GM12878 (cell line): Measurements from ENCODE around the gene TRIM38. TPM values are rescaled to one million over a fixed set of nuclear protein-coding genes. Genes with fewer than 3 reads are reported as not detected.
"Not testable (repeated sequence)": the region's sequence is repeated elsewhere in the genome, so short reads cannot be mapped to it uniquely, and the experiment has no call there.

Source experiments
- ATAC-seq: fragments of 200-7000 bp; cut with Tn5 transposase; 3 replicates; pipeline ENCODE4 v1.9.1; 2020; ENCODE audit warnings: mild to moderate bottlenecking, moderate library complexity
- BruUV-seq: library from RNA; stranded (reverse); fragments of 400-500 nt; replicated peaks from 2 replicates; lab custom pipeline; 2021; lab: Mats Ljungman, UMichigan
- CTCF ChIA-PET: fragments of 300-600 bp; sonication (Branson Sonifier 250); formaldehyde crosslinking; extraction: SDS; loops from one replicate; lab custom pipeline; 2021; ENCODE audit warnings: inconsistent platforms; lab: Yijun Ruan, JAX
- POLR2A ChIA-PET: fragments of 350-600 bp; formaldehyde crosslinking; extraction: SDS; loops from one replicate; lab custom pipeline; 2021; ENCODE audit warnings: inconsistent platforms; lab: Charles Lee
- RAD21 ChIA-PET: fragments of 300-600 bp; sonication (Branson Sonifier 250); formaldehyde crosslinking; loops from one replicate; lab custom pipeline; 2023; ENCODE audit warnings: antibody characterized with exemption; ENCODE audit not compliant: unreplicated experiment; lab: Charles Lee
- SMC1A ChIA-PET: fragments of 300-600 bp; sonication (Branson Sonifier 250); formaldehyde crosslinking; loops from one replicate; lab custom pipeline; 2023; ENCODE audit not compliant: unreplicated experiment, uncharacterized antibody; lab: Charles Lee
- DNase-seq: peaks from one replicate; pipeline ENCODE4 v3.0.0-alpha.2; 2011; ENCODE audit warnings: low read depth, low spot score
- FAIRE-seq: peaks from 3 replicates; lab custom pipeline; 2011; peaks lifted over from hg19 to GRCh38; lab: Jason Lieb, UNC
- H2AFZ ChIP-seq: 2 replicates; pipeline ENCODE4 v1.6.0; 2011; ENCODE audit warnings: low read depth, low read length, control low read depth; ENCODE audit not compliant: control insufficient read depth
- H3K27ac ChIP-seq: 2 replicates; pipeline ENCODE4 v1.5.1; 2011; ENCODE audit warnings: control low read depth; ENCODE audit not compliant: control insufficient read depth, insufficient read depth
- H3K27me3 ChIP-seq, 2 experiments: replicated peaks in 1 of 2; 2 replicates each; pipeline versions ENCODE4 v1.6.0 to v1.6.1; 2011; ENCODE audit warnings: low read length in 1 of 2; ENCODE audit not compliant: control insufficient read depth in 2 of 2, insufficient read depth in 2 of 2
- H3K36me3 ChIP-seq, 2 experiments: 2 replicates each; pipeline ENCODE4 v1.5.1; 2011; ENCODE audit warnings: low read length in 1 of 2; ENCODE audit not compliant: control insufficient read depth in 2 of 2, insufficient read depth in 2 of 2
- H3K4me1 ChIP-seq: 2 replicates; pipeline ENCODE4 v1.6.1; 2011; ENCODE audit warnings: mild to moderate bottlenecking, low read length, moderate library complexity, mixed read lengths; ENCODE audit not compliant: control insufficient read depth, insufficient read depth
- H3K4me2 ChIP-seq: 2 replicates; pipeline ENCODE4 v1.6.0; 2011; ENCODE audit warnings: control low read depth; ENCODE audit not compliant: control insufficient read depth, insufficient read depth
- H3K4me3 ChIP-seq: fragments of 200-600 bp; sonication (generic); 2 replicates; pipeline ENCODE4 v1.5.1; 2016
- H3K79me2 ChIP-seq: 2 replicates; pipeline ENCODE4 v1.6.0; 2011; ENCODE audit warnings: low read length; ENCODE audit not compliant: control insufficient read depth, insufficient read depth
- H3K9ac ChIP-seq: 2 replicates; pipeline ENCODE4 v1.8.0; 2011; ENCODE audit warnings: low read length, control low read depth, mixed read lengths; ENCODE audit not compliant: control insufficient read depth, insufficient read depth
- H3K9me3 ChIP-seq: replicated peaks from 3 replicates; pipeline ENCODE4 v1.5.1; 2011; ENCODE audit warnings: mild to moderate bottlenecking, low read length; ENCODE audit not compliant: control insufficient read depth, insufficient read depth
- H4K20me1 ChIP-seq: 2 replicates; pipeline ENCODE4 v1.6.0; 2011; ENCODE audit not compliant: control insufficient read depth, insufficient read depth
- FOXK2 ChIP-seq: fragments of 450-650 bp; IDR thresholded peaks from 2 replicates; pipeline ENCODE4 v1.6.1; 2017; ENCODE audit warnings: mild to moderate bottlenecking, moderate library complexity
- IKZF2 ChIP-seq, 2 experiments: fragments of 450-650 bp; IDR thresholded peaks; 2 replicates each; pipeline ENCODE4 v1.6.1; 2017; ENCODE audit warnings: mild to moderate bottlenecking in 2 of 2, moderate library complexity in 2 of 2
- IRF4 ChIP-seq: IDR thresholded peaks from 2 replicates; pipeline ENCODE4 v1.6.1; 2011; ENCODE audit warnings: low read depth, low read length
- JUNB ChIP-seq: IDR thresholded peaks from 2 replicates; pipeline ENCODE4 v1.6.1; 2016; ENCODE audit warnings: antibody characterized with exemption, mild to moderate bottlenecking
- NR2C2 ChIP-seq: IDR thresholded peaks from 2 replicates; pipeline ENCODE4 v1.6.1; 2011; ENCODE audit warnings: borderline replicate concordance, low read depth; ENCODE audit not compliant: control insufficient read depth, insufficient read length
- PAX5 ChIP-seq: IDR thresholded peaks from 2 replicates; pipeline ENCODE4 v1.6.1; 2011; ENCODE audit warnings: low read depth, low read length, borderline replicate concordance
- SMARCA5 ChIP-seq: fragments of 450-650 bp; IDR thresholded peaks from 2 replicates; pipeline ENCODE4 v1.6.1; 2017; ENCODE audit warnings: mild to moderate bottlenecking
- SREBF1 ChIP-seq: IDR thresholded peaks from 2 replicates; pipeline ENCODE4 v1.6.1; 2012; ENCODE audit warnings: mild to moderate bottlenecking, low read length
- WGBS: methylation state at CpG from one replicate; pipeline ENCODE4 v1.1.6; 2016; ENCODE audit warnings: low lambda C conversion rate; ENCODE audit not compliant: insufficient replicate concordance, insufficient coverage; ENCODE audit errors: missing lambda C conversion rate; 5-methylcytosine and 5-hydroxymethylcytosine counted together
- in situ Hi-C: fragments of 300-500 bp; cut with MboI; formaldehyde crosslinking; loops from 9 replicates; pipeline ENCODE4 v1.14.3; 2018; ENCODE audit warnings: mixed read lengths
- intact Hi-C: fragments of 100-400 bp; cut with micrococcal nuclease; formaldehyde crosslinking; loops from one replicate; pipeline ENCODE4 v1.14.2; 2022; ENCODE audit not compliant: unreplicated experiment
- polyA plus RNA-seq, 11 experiments: library from polyadenylated mRNA; depleted of rRNA in 4 of 11; unstranded in 6 of 11; stranded (reverse) in 5 of 11; fragments of >200 nt; fragmentation: Nextera tagmentation in 4 of 11; fragmentation: Illumina TruSeq in 1 of 11; extraction: Ambion mirVana in 4 of 11; extraction: Trizol in 1 of 11; gene quantifications; 1 replicate in 1 of 11; 2 replicates in 10 of 11; pipeline versions ENCODE4 v1.2.1 to v1.2.3, GENCODE V29; 2011 to 2016; ENCODE audit warnings: inconsistent platforms in 2 of 11, missing spikeins in 2 of 11, low read depth in 1 of 11
- total RNA-seq, 4 experiments: library from RNA; depleted of rRNA in 3 of 4; stranded (reverse); fragments of >200 nt in 3 of 4; fragmentation: Illumina TruSeq in 1 of 4; extraction: Trizol in 1 of 4; gene quantifications; 2 replicates each; pipeline versions ENCODE4 v1.2.1 to v1.2.3, GENCODE V29; 2013 to 2021
- TF ChIP-seq, protein P1 (sequence below): IDR thresholded peaks from 2 replicates; pipeline ENCODE4 v1.6.1; 2012; ENCODE audit warnings: low read depth, low read length, improper control_type of control experiment

The TRIM38 gene
- total and polyA plus RNA-seq, 10 of the 15 experiments (the other 5 are each of a cell fraction or from before 2014, with no cell fraction given): 4.5 to 14.7 (median 11.1) TPM

DNA sequence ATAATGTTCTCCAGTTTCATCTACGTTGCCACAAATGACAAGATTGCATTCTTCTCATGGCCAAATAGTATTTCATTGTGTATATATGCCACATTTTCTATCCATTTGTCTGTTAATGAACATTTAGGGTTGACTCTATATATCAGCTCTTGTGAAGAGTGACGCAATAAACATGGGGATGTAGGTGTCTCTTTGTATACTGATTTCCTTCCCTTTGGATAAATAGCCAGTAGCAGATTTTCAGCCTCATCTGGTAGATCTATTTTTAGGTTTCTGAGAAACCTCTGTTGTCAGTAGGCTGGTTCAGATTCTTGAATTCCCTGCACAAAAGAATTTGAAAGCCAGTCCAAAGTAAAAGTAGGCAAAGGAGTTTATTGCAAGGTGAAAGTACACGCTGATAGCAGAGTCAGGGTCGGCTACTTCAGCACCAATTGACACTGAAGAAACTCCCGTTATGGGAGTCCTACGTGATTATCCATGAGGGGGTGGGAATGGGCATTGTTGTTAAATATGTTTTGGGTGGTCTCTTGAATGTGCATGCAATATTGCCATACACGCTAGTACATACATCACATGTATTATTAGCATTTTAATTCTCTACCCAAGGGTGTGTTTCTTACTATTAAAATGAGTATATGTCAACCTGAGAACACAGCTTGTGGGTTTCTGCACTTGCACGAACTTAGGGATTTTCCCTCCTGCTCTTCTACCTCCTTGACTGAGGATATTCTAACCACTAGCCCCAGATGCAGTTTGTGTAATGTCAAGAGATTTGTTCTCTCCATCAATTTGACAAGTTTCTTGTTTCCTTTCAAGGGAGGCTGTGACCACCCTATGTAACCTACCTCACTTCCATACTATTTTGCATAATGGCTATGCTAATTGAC is 17.7 kb upstream of the TRIM38 start (continued):
- TF ChIP-seq SREBF1: no peak
- peak; percentile 89 for TF ChIP-seq IRF4
- TF ChIP-seq SMARCA5: no peak
- peak; percentile 82; the same call in 1 of the 2 replicates for TF ChIP-seq PAX5
- no peak for TF ChIP-seq NR2C2
- peak; percentile 90 for TF ChIP-seq JUNB
- TF ChIP-seq FOXK2: no peak
- TF ChIP-seq, protein P1, sequence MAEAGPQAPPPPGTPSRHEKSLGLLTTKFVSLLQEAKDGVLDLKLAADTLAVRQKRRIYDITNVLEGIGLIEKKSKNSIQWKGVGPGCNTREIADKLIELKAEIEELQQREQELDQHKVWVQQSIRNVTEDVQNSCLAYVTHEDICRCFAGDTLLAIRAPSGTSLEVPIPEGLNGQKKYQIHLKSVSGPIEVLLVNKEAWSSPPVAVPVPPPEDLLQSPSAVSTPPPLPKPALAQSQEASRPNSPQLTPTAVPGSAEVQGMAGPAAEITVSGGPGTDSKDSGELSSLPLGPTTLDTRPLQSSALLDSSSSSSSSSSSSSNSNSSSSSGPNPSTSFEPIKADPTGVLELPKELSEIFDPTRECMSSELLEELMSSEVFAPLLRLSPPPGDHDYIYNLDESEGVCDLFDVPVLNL: no peak

DNA sequence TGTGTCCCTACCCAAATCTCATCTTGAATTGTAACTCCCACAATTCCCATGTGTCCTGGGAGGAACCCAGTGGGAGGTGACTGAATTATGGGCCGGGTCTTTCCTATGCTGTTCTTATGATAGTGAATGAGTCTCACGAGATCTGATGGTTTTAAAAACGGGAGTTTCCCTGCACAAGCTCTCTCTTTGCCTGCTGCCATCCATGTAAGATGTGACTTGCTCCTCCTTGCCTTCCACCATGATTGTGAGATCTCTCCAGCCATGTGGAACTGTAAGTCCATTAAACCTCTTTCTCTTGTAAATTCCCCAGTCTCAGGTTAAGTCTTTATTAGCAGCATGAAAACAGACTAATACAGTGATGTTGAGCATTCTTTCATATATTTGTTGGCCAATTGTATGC is 16.9 kb upstream of the TRIM38 start:
- H4K20me1 ChIP-seq, H3K4me2 ChIP-seq, H3K36me3 ChIP-seq, H3K9ac ChIP-seq, ATAC-seq, H3K27me3 ChIP-seq, FAIRE-seq, BruUV-seq, H3K79me2 ChIP-seq, H3K4me3 ChIP-seq, POLR2A ChIA-PET, H3K27ac ChIP-seq, DNase-seq, H3K4me1 ChIP-seq, H3K9me3 ChIP-seq, H2AFZ ChIP-seq: not testable (repeated sequence)
- ChIA-PET SMC1A (interaction anchor here (1.7 to 2.9 kb wide), 2 partner anchors 13 to 57 kb away, joined by 5 to 23 read pairs; no protein-coding TSS in a partner anchor), RAD21 (interaction anchor here (1.8 to 2.6 kb wide), 3 partner anchors 14 to 47 kb away, joined by 8 to 10 read pairs (median 9); partner anchors contain the start of gene TRIM38), CTCF (interaction anchor here (0.6 to 3.0 kb wide), 2 partner anchors 47 to 226 kb away, joined by 3 to 28 read pairs; no protein-coding TSS in a partner anchor)
- in situ Hi-C loops (loop anchor here (25.0 kb wide), 1 partner anchor 683 kb away; no protein-coding TSS in a partner anchor), intact Hi-C loops (loop anchor here (1.0 kb wide), 1 partner anchor 47 kb away; no protein-coding TSS in a partner anchor)
- 31% methylated on average over 3 of the region's 3 CpGs for WGBS
- 0 out of 4 replicates have a peak, but pooled peaks of 1 of the 2 experiments have one; percentile 2 for TF ChIP-seq IKZF2 (IDR thresholded peaks at IDR 0.05)
